DOHH2 (cell line): ENCODE measurements around the gene C12orf75.

Experiments
- H3F3A ChIP-seq: fragments of 200-600 bp; sonication (generic), shearing (Covaris generic); 2 replicates; pipeline ENCODE4 v1.6.0; 2016; ENCODE audit warnings: antibody characterized with exemption, mild to moderate bottlenecking; ENCODE audit not compliant: control insufficient read depth, insufficient read depth
- H3K27ac ChIP-seq: fragments of 200-600 bp; sonication (generic); 2 replicates; pipeline ENCODE4 v1.5.1; 2014; ENCODE audit warnings: low read depth, mild to moderate bottlenecking, low read length, moderate library complexity
- H3K27me3 ChIP-seq: fragments of 200-600 bp; sonication (generic); 2 replicates; pipeline ENCODE4 v1.6.1; 2014; ENCODE audit warnings: mild to moderate bottlenecking, low read length, mixed read lengths; ENCODE audit not compliant: control insufficient read depth
- H3K36me3 ChIP-seq: fragments of 200-600 bp; sonication (generic); 2 replicates; pipeline ENCODE4 v1.6.1; 2014; ENCODE audit warnings: mild to moderate bottlenecking, low read length, moderate library complexity, mixed read lengths; ENCODE audit not compliant: control insufficient read depth
- H3K4me1 ChIP-seq: fragments of 200-600 bp; sonication (generic); 2 replicates; pipeline ENCODE4 v1.6.1; 2014; ENCODE audit warnings: mild to moderate bottlenecking, low read length, mixed read lengths; ENCODE audit not compliant: control insufficient read depth
- H3K4me2 ChIP-seq: fragments of 200-600 bp; sonication (generic); 2 replicates; pipeline ENCODE4 v1.6.0; 2014; ENCODE audit warnings: mild to moderate bottlenecking, low read length, moderate library complexity
- H3K4me3 ChIP-seq: fragments of 200-600 bp; sonication (generic); 2 replicates; pipeline ENCODE4 v1.5.1; 2014; ENCODE audit warnings: mild to moderate bottlenecking, low read length, mixed read lengths
- H3K79me2 ChIP-seq: fragments of 200-600 bp; sonication (generic); 2 replicates; pipeline ENCODE4 v1.6.1; 2014; ENCODE audit warnings: mild to moderate bottlenecking, low read length, mixed read lengths; ENCODE audit not compliant: control insufficient read depth
- H3K9me2 ChIP-seq: fragments of 200-600 bp; sonication (generic); replicated peaks from 2 replicates; pipeline ENCODE4 v1.6.1; 2014; ENCODE audit warnings: mild to moderate bottlenecking, low read length, mixed read lengths; ENCODE audit not compliant: control insufficient read depth
- H3K9me3 ChIP-seq: fragments of 200-600 bp; sonication (generic); 2 replicates; pipeline ENCODE4 v1.6.1; 2014; ENCODE audit warnings: antibody characterized with exemption, low read length, mixed read lengths; ENCODE audit not compliant: control insufficient read depth, insufficient read depth
- H4K20me1 ChIP-seq: fragments of 200-600 bp; sonication (generic); 2 replicates; pipeline ENCODE4 v1.6.0; 2014; ENCODE audit warnings: low read depth, mild to moderate bottlenecking, antibody characterized with exemption, low read length, moderate library complexity; ENCODE audit not compliant: control insufficient read depth, insufficient read depth
- CTCF ChIP-seq: fragments of 200-600 bp; sonication (generic); IDR thresholded peaks from one replicate; pipeline ENCODE4 v1.5.1; 2014; ENCODE audit warnings: antibody characterized with exemption, mild to moderate bottlenecking, low read depth, low read length; ENCODE audit not compliant: poor library complexity, severe bottlenecking
- EZH2phosphoT487 ChIP-seq: fragments of 200-600 bp; sonication (generic); IDR thresholded peaks from 2 replicates; pipeline ENCODE4 v1.6.1; 2017; ENCODE audit warnings: borderline replicate concordance, mild to moderate bottlenecking, antibody characterized with exemption, low read length, moderate library complexity, mixed read lengths

The C12orf75 gene

DNA sequence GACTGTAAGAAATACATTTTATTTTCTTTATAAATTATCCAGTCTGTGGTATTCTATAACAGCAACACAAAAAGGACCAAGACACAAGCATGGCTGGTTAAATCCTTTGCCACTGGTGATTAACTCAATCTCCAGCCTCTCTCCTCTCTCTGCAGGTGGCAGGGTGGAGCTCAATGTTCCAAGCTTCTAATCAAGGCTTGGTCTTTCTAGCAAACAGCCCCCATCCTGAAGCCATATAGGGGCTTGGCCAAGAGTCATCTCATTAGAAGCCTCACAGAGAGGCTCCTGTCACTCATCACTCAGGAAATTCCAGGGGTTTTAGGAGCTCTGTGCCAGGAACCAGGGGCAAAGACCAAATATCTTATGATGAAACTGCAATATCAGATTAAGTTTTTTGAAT, 12.0 kb downstream of the C12orf75 start:
- Histone ChIP-seq H3K27me3 (no peaks in the 10 kb centered on the region), H4K20me1 (peaks cover 4% of the 10 kb centered on the region; the same call in 1 of the 2 replicates), H3K79me2 (peaks cover 97% of the 10 kb centered on the region), H3K27ac (no peak overlapping the region), H3K36me3 (peaks cover 61% of the 10 kb centered on the region), H3K4me2 (no peak overlapping the region), H3F3A (peaks cover 2% of the 10 kb centered on the region; the same call in 1 of the 2 replicates), H3K9me2 (no peaks in the 10 kb centered on the region), H3K4me3 (no peak overlapping the region), H3K9me3 (peaks cover 25% of the 10 kb centered on the region), H3K4me1 (peaks cover 40% of the 10 kb centered on the region)
- TF ChIP-seq CTCF (no peak), EZH2phosphoT487 (no peak)

GRCh38 chr12:105343836-105344235, 13.3 kb downstream of the C12orf75 start:
- H3K27me3 ChIP-seq = no peaks in the 10 kb centered on the region
- peaks cover 52% of the 10 kb centered on the region for H3K4me1 ChIP-seq
- H3K36me3 ChIP-seq = peaks cover 54% of the 10 kb centered on the region
- TF ChIP-seq EZH2phosphoT487 (no peak), CTCF (no peak)
- H3K9me2 ChIP-seq = no peaks in the 10 kb centered on the region
- H3K79me2 ChIP-seq = peaks cover 96% of the 10 kb centered on the region
- no peak overlapping the region for H3K27ac ChIP-seq
- no peak overlapping the region for H3K4me3 ChIP-seq
- peaks cover 20% of the 10 kb centered on the region for H3K9me3 ChIP-seq
- H4K20me1 ChIP-seq = peaks cover 4% of the 10 kb centered on the region; the same call in 1 of the 2 replicates
- H3K4me2 ChIP-seq = no peak overlapping the region
- H3F3A ChIP-seq = peaks cover 2% of the 10 kb centered on the region; the same call in 1 of the 2 replicates

GRCh38 chr12:105347499-105347898, 17.0 kb downstream of the C12orf75 start:
- no peaks in the 10 kb centered on the region for H3K9me3 ChIP-seq
- no peak overlapping the region for H3K4me3 ChIP-seq
- 0 out of 2 replicates have a peak, but pooled peaks cover 2% of the 10 kb centered on the region for H3F3A ChIP-seq
- no peak for TF ChIP-seq CTCF
- no peak for TF ChIP-seq EZH2phosphoT487
- H3K27ac ChIP-seq = no peak overlapping the region
- H3K4me1 ChIP-seq = peaks cover 58% of the 10 kb centered on the region
- peaks cover 47% of the 10 kb centered on the region for H3K36me3 ChIP-seq
- H4K20me1 ChIP-seq = peaks cover 4% of the 10 kb centered on the region; the same call in 1 of the 2 replicates
- H3K27me3 ChIP-seq = no peaks in the 10 kb centered on the region
- H3K4me2 ChIP-seq = no peak overlapping the region
- peaks cover 85% of the 10 kb centered on the region for H3K79me2 ChIP-seq
- no peaks in the 10 kb centered on the region for H3K9me2 ChIP-seq
